ENCODE data around the gene ABRACL. TPM values are rescaled to one million over a fixed set of nuclear protein-coding genes. Genes with fewer than 3 reads are reported as not detected.
"Not testable (repeated sequence)": the region's sequence is repeated elsewhere in the genome, so short reads cannot be mapped to it uniquely, and the experiment has no call there.

The ABRACL gene
- total and polyA plus RNA-seq, 2 of the 4 experiments (the other 2 are of a cell fraction), result 16.0 to 27.9 TPM

- dilution Hi-C loops (cut with HindIII; ENCODE audit: low sequenced_read_pairs, unreplicated experiment), result no loop called here
- no peak overlapping the region for H2BK120ac ChIP-seq (ENCODE audit: low read depth, low read length)
- peaks cover 3% of the 10 kb centered on the region; the same call in 1 of the 2 replicates for H4K20me1 ChIP-seq (ENCODE audit: insufficient read depth, low read length)
- H4K5ac ChIP-seq (ENCODE audit: low read depth, low read length), result no peak overlapping the region
- WGBS, 2 experiments (ENCODE audit: extremely low coverage in 2 of 2, insufficient read length in 1 of 2), result 80% methylated on average over 4 of the region's 5 CpGs; no CpG with 5 or more reads in 1 of the 2 experiments
- no peak overlapping the region for H2BK20ac ChIP-seq (ENCODE audit: low read depth, low read length)
- no TSS peak for BruUV-seq (replicated peaks)
- no peak overlapping the region for H3K56ac ChIP-seq (ENCODE audit: extremely low read depth, insufficient read depth, low read length)
- peaks cover 2% of the 10 kb centered on the region; the same call in 1 of the 2 replicates for H3K4me1 ChIP-seq (ENCODE audit: control insufficient read depth, insufficient read depth, low read length)
- no peak overlapping the region for H2BK15ac ChIP-seq (ENCODE audit: low read depth, low read length)
- H3K4me3 ChIP-seq (ENCODE audit: insufficient read depth, low read depth, low read length), result no peak overlapping the region
- H4K8ac ChIP-seq (ENCODE audit: low read depth in 2 of 2, low read length in 2 of 2), result no peak overlapping the region
- in situ Hi-C loops (cut with MboI; ENCODE audit: low sequenced_read_pairs), result no loop called here
- no peak overlapping the region for H4K91ac ChIP-seq (ENCODE audit: insufficient read depth, low read depth, low read length)
- CTCF ChIA-PET, result no interaction called here
- H2AFZ ChIP-seq (replicated peaks; ENCODE audit: low read length, poor library complexity), result no peak overlapping the region
- POLR2A ChIA-PET (ENCODE audit: unreplicated experiment), result no interaction called here
- H2BK5ac ChIP-seq (ENCODE audit: low read depth, low read length, poor library complexity, severe bottlenecking), result no peak overlapping the region
- peaks cover 4% of the 10 kb centered on the region; the same call in 1 of the 2 replicates for H3K27me3 ChIP-seq (ENCODE audit: control insufficient read depth, insufficient read depth, low read length)
- H3K79me1 ChIP-seq (ENCODE audit: low read depth in 1 of 2, low read length in 2 of 2), result peaks cover 2 to 10% of the 10 kb centered on the region in 2 experiments
- no peaks in the 10 kb centered on the region for H3K36me3 ChIP-seq (ENCODE audit: control insufficient read depth, insufficient read depth, low read length)
- no peaks in the 10 kb centered on the region for H3K9me1 ChIP-seq (ENCODE audit: insufficient read depth, low read length)
- H2AK9ac ChIP-seq (replicated peaks; ENCODE audit: low read depth, low read length, poor library complexity), result no peak overlapping the region
- H3K4ac ChIP-seq (ENCODE audit: low read depth, low read length), result no peak overlapping the region
- no peak for ATAC-seq (ENCODE audit: low read depth)
- intact Hi-C loops (cut with micrococcal nuclease), result no loop called here
- TF ChIP-seq SMC3 (IDR thresholded peaks at IDR 0.05; ENCODE audit: low read depth, low read length) (no peak), NFE2L2 (IDR thresholded peaks at IDR 0.05; ENCODE audit: low read depth, low read length) (no peak)
- no peak overlapping the region for H2AK5ac ChIP-seq (ENCODE audit: low read depth, low read length)
- H3K14ac ChIP-seq (replicated peaks; ENCODE audit: low read depth, low read length), result no peak overlapping the region
- no peak for DNase-seq
- no peak overlapping the region for H3K4me2 ChIP-seq (ENCODE audit: low read depth, low read length)
- no peak overlapping the region for H3K27ac ChIP-seq (ENCODE audit: insufficient read depth, low read length)
- no peaks in the 10 kb centered on the region for H3K9me3 ChIP-seq (ENCODE audit: control insufficient read depth, insufficient read depth, low read length)
- no peak overlapping the region for H3K9ac ChIP-seq (ENCODE audit: low read depth, low read length)
- no peak overlapping the region for H3K18ac ChIP-seq (ENCODE audit: low read depth, low read length)
- no peak overlapping the region for H3K23ac ChIP-seq (ENCODE audit: low read depth, low read length)
Measured at GRCh38 chr6:138991206-138991605, 37.3 kb upstream of the ABRACL start.

DNA sequence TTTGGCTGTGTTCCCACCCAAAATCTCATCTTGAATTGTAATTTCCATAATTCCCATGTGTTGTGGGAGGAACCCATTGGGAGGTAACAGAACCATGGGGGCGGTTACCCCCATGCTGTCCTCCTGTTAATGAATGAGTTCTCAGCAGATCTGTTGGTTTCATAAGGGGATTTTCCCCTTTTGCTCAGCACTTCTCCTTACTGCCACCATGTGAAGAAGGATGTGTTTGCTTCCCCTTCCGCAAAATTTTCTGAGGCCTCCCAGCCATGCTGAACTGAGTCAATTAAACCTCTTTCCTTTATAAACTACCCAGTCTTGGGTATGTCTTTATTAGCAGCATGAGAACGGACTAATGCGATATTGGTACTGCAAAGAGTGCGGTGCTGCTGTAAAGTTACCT lies 35.6 kb upstream of the ABRACL start:
- H2BK5ac ChIP-seq (ENCODE audit: low read depth, low read length, poor library complexity, severe bottlenecking); H3K36me3 ChIP-seq (ENCODE audit: control insufficient read depth, insufficient read depth, low read length); H2BK120ac ChIP-seq (ENCODE audit: low read depth, low read length); H4K91ac ChIP-seq (ENCODE audit: insufficient read depth, low read depth, low read length); H2AK9ac ChIP-seq (replicated peaks; ENCODE audit: low read depth, low read length, poor library complexity); H2AK5ac ChIP-seq (ENCODE audit: low read depth, low read length); POLR2A ChIA-PET (ENCODE audit: unreplicated experiment); H3K4me1 ChIP-seq (ENCODE audit: control insufficient read depth, insufficient read depth, low read length); H3K4ac ChIP-seq (ENCODE audit: low read depth, low read length); H3K9me1 ChIP-seq (ENCODE audit: insufficient read depth, low read length); H4K8ac ChIP-seq (ENCODE audit: low read depth in 2 of 2, low read length in 2 of 2); H3K14ac ChIP-seq (replicated peaks; ENCODE audit: low read depth, low read length); H3K18ac ChIP-seq (ENCODE audit: low read depth, low read length); DNase-seq; H3K9ac ChIP-seq (ENCODE audit: low read depth, low read length); H2BK20ac ChIP-seq (ENCODE audit: low read depth, low read length); H3K79me1 ChIP-seq (ENCODE audit: low read depth in 1 of 2, low read length in 2 of 2); H3K9me3 ChIP-seq (ENCODE audit: control insufficient read depth, insufficient read depth, low read length); H4K20me1 ChIP-seq (ENCODE audit: insufficient read depth, low read length); ATAC-seq (ENCODE audit: low read depth); intact Hi-C loops (cut with micrococcal nuclease); H4K5ac ChIP-seq (ENCODE audit: low read depth, low read length); in situ Hi-C loops (cut with MboI; ENCODE audit: low sequenced_read_pairs); H2AFZ ChIP-seq (replicated peaks; ENCODE audit: low read length, poor library complexity); H2BK15ac ChIP-seq (ENCODE audit: low read depth, low read length); H3K4me2 ChIP-seq (ENCODE audit: low read depth, low read length); H3K56ac ChIP-seq (ENCODE audit: extremely low read depth, insufficient read depth, low read length); H3K27me3 ChIP-seq (ENCODE audit: control insufficient read depth, insufficient read depth, low read length); CTCF ChIA-PET; H3K4me3 ChIP-seq (ENCODE audit: insufficient read depth, low read depth, low read length); H3K27ac ChIP-seq (ENCODE audit: insufficient read depth, low read length); dilution Hi-C loops (cut with HindIII; ENCODE audit: low sequenced_read_pairs, unreplicated experiment); BruUV-seq (replicated peaks); H3K23ac ChIP-seq (ENCODE audit: low read depth, low read length): not testable (repeated sequence)
- 100% methylated on average over 3 of the region's 5 CpGs; no CpG with 5 or more reads in 1 of the 2 experiments for WGBS, 2 experiments (ENCODE audit: extremely low coverage in 2 of 2, insufficient read length in 1 of 2)

Data from IMR-90 (cell line).